ENCODE results near the gene MCRIP2.
A peak's percentile ranks its signal among the peaks of the same experiment; 100 is the strongest.

The MCRIP2 gene

DNA sequence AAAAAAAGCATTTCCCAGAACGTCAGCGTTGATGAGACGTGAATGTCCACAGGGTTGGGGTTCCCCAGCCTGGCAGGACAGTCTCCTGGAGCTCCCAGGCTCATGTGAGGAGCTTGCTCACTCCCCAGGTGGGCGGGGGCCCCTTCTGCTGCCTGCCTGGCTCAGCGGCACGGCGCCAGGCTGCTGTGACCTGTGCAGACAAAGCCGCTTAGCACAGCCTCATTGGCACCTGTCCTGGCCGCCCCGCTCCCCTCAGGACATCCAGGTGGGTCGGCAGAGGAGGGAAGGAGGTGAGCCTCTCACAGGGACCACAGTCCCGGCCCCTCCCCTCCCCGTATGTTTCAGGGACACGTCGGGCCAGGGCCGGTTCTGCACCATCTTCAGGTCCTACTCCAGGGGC lies 23.8 kb upstream of the MCRIP2 start:
- DNase-seq = no peak

DNA sequence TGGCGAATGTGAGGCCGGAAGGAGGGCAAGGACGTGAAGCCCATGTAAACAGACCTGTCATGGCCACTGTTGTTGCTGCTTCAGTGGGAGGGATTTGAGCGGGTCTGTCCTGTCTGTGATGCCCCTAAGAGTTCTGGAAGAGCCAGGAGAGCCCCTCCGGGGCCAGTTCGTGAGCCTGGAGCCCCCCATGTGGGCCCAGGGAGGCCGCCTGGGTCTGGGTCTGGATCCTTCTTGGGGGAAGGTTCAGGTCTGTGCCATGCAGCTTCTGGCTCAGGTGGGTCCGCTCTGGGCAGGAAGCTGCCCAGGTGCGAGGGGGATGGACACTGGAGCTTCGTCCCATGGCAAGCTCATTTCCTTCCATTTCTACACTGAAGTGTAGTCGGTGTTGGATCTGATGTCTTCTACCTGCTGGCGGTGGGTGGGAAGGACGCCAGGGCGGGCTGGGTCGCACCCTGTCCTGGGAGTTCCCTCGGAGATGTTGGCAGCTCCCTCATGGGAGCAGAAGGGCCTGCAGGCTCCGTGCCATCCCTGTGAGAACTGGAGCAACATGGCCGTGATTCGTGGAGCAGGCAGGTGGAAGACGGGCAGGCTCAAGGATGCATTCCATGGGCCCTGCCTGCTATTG lies 22.0 kb upstream of the MCRIP2 start:
- no peak for DNase-seq

DNA sequence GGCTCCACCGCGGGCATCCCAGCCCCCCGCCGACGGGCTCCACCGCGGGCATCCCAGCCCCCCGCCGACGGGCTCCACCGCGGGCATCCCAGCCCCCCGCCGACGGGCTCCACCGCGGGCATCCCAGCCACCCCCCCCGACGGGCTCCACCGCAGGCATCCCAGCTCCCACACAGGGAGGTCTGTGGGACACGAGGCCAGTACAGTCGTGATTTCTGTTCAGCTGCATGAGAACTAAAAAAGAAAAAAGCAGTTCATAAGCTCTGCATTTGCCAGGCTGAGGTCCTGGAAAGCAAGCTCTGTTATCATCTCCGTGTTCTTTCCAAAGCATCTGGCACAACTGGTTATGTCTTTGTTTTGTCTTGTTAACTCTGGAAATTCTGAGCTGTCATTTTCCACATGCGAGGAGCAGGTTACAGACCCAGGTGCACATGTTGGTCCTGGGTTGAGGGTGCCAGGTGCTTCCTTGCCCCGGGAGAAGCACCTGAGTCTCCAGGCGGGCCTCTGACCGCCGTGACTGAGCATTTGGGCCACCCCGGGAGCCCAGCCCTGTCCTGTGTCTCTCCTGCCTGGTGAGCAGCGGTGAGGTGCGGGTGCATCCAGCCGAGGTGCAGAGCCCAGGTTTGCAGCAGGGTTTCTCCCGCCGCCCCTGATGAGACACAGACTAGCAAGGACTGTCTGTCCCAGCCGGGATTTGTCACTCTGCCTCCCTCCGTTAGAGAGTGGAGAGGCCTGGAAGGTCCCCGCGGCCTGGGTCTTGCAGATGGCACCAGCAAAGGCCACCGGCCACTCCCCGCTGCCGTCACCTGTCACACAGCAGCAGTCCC lies 20.7 kb upstream of the MCRIP2 start:
- no peak for DNase-seq

DNA sequence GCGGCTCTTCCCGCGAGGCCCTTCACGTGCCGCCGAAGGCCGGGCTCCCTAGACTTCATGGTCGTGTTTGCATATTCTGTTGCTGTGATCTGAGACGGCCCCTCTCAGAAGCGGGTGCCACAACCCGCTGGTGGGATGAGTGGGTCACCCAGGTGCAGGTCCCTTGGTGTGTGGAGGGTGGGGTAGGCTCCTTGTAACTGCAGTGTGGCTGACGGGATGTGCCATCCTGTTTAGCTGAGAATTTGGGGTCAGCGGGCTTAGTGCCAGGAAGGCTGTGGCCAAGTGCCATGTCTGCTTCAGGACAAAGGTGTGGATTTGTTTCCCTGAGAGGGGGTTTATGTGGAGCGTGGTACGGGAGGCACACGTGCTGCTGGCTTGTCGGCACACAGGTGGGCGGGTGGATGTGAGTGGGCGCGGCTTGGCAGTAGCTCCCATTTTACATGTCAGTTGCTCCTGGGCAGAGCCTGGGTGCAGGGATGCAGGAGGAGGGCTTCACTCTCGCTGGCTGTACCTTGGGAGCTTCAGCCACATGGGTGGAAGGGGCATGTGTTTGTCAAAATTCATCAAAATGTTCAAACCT lies 20.0 kb upstream of the MCRIP2 start:
- DNase-seq = peak; percentile 45

DNA sequence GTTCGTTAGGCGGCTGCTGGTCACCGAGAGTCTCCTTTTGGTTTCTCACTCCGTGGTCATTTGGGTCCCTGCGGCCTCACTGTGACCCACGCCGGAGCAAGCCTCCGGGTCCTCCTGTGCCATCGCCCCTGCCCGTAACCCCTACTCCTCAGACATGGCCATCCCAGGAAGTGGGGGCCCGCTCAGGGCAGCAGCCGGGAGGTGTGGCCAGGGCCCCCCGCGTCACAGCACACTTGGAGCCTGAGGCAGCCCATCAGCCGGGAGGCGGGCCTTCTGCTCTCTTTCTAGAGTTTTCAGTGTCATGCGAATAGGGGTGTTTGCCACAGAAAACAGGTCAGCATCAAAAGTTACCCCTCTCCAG lies 18.7 kb upstream of the MCRIP2 start:
- no peak for DNase-seq

DNA sequence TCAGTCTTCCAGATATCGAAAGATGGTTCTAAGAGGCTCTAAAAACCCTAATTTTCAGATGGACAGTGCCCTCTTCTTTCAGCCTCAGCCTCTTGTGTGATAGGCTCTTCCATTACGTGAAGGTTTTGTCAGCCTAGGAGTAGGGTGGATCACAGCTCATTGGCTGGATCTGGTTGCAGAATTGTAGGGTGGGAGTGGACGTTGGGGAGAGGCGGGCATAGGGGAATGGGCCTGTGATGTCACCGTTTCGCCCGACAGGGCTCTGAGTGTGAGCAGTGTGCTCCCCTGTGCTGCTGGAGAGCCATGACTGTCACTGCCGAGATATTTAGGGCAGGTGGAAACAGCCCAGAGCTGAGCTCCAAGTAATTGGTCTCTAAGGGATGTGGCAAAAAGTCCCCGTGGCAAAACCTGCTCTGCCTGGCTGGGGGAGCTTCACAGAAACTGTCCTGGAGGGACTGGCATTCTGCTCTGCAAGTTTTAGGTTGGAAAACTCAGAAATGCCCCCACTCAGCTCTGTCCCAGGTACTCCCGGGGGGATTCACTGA lies 17.0 kb upstream of the MCRIP2 start:
- no peak for DNase-seq

DNA sequence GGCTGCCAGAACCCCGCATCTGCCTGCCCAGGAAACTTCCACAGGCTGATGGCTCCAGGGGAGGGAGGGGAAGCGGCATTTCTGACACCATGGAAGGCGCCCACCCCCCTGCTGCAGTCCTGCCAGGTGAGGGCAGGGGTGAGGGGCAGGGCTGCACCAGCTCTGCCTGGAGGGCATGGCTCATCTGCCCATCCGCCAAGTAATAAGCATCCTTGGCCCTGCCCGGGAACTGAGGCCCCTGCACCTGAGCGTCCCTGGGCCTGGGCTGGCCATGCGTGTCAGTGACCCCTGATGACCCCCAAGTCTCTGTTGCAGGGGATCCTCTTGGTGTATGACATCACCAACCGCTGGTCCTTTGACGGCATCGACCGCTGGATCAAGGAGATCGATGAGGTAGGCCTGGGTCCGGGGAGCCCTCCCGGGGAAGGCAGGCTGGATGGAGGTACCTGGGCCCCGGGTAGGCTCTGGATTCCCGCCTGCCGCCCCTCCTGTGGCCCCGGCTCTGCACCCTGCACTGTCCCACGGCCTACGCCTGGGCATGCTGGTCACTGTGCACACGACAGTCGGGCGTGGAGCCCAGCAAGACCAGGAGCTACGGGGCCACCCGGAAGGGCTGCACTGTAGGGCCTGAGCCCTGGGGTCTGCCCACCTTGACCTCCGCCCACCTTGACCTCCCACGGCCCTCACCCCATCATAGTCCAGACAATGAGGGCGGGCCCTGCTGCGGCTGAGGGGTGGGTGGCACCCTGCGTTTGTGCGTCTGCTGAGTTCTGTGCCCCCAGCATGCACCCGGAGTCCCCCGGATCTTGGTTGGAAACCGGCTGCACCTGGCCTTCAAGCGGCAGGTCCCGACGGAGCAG lies 16.3 kb upstream of the MCRIP2 start:
- no peak for DNase-seq

DNA sequence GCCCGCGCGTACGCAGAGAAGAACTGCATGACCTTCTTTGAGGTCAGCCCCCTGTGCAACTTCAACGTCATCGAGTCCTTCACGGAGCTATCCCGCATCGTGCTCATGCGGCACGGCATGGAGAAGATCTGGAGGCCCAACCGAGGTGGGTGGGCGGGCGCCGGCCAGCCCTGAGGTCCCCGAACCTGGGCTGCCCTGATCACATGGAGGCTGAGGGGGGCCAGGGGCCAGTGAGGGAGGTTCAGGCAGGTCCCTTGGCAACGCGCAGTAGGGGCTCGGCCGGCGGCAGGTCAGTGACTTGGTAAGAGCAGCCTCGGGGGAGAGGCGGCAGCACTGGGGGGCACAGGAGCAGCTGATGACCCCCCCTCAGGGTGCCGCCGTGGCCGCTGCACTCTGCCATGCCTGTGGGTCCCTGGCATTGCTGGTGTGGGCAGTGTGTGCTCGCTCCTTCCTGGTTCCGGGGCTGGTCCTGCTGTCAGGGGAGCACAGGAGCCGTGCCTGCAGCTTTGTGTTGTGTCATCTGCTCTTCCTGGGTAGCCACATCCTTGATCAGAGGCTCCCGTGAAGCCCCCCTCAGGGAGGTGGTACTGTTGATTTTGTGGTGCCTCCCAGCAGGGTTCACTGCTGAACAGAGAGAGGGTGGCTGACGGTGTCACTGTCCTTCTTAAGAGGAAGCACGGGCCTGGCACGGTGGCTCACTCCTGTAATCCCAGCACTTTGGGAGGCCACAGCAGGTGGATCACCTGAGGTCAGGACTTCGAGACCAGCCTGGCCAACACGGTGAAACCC lies 15.5 kb upstream of the MCRIP2 start:
- no peak for DNase-seq

DNA sequence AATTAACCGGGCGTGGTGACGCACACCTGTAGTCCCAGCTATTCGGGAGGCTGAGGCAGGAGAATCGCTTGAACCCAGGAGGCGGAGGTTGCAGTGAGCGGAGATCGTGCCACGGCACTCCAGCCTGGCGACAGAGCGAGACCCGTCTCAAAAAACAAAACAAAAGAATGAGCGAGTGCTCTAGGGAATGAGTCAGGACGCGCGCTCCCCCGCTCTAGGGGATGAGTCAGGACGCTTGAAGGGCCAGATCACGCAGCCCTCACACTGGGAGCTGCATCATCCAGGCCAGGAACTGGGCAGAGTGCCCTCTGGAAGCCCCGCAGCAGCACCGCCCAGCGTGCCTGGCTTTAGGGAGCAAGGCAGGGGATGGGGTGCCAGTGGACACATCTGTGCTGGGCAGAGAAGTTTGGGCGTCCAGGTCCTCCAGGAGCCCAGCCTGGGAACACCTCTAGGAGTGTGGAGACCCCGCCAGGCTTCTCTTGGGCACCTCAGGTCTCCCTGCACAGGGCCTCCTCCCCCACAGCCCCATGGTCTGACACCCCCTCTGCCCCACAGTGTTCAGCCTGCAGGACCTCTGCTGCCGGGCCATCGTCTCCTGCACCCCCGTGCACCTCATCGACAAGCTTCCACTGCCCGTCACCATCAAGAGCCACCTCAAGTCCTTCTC lies 14.7 kb upstream of the MCRIP2 start:
- DNase-seq = no peak

DNA sequence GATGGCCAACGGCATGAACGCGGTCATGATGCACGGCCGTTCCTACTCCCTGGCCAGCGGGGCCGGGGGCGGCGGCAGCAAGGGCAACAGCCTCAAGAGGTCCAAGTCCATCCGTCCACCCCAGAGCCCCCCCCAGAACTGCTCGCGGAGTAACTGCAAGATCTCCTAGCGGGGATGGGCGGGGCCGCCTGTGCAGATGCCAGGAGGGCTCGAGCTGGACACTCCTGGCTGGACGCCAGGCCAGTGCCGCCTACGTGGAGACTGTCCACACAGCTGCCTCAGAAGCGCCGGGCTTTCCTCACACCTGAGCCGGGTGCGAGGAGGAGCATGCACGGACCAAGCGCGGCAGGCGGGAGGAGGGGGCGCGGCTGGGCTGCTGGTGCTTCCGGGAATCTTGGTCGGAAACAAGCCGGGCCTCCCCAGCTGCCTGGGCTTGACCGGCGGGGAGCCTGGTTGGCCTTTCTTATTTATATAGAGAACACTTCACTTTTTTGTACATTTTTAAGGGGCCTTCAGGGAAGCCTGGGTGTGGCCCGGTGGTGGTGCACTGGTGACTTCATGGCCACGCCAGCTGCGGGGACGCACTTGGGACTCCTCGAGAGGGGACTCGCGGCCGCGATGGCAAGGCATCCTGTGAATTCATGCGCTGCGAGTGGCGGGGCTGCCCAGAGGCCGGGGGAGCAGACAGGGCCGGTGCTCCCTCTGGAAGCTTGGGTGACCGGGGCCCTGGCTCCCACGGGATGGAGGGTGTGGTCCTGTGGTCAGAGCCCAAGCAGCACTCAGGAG lies 14.0 kb upstream of the MCRIP2 start:
- DNase-seq = no peak

DNA sequence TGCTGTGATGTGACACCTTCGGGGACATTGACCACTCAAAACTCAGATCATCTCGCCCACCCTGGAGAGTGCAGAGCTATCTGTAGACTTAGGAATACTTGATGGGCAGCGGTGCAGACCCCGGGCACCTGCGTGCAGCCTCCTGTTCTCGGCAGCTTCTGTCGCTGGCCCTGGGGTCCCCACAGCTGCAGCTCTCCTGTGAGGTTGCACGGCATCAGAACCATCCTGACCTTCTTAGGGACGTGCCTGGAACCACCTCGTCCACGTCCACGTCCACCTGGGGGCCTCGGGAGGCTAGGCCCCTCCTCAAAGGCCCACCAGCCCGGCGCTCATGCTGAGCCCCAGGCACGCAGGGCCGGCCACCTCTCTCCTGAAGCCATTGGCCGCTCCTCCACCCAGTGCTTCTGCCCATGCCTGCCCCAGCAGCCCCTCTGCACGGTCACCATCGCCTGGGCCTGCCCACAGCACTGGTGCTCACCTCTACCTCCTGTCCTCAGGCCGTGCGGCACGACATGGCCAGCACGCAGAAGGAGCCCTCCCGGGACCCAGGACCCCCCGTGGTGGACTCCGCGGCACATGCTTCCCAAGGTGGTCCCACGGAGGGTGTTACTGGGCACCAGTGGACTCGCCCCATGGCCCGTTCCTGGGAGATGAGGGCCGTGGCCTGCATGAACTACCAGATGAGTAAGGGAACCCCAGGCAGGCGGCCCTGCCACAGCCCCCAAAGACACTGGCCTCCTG lies 13.1 kb upstream of the MCRIP2 start:
- DNase-seq = no peak

DNA sequence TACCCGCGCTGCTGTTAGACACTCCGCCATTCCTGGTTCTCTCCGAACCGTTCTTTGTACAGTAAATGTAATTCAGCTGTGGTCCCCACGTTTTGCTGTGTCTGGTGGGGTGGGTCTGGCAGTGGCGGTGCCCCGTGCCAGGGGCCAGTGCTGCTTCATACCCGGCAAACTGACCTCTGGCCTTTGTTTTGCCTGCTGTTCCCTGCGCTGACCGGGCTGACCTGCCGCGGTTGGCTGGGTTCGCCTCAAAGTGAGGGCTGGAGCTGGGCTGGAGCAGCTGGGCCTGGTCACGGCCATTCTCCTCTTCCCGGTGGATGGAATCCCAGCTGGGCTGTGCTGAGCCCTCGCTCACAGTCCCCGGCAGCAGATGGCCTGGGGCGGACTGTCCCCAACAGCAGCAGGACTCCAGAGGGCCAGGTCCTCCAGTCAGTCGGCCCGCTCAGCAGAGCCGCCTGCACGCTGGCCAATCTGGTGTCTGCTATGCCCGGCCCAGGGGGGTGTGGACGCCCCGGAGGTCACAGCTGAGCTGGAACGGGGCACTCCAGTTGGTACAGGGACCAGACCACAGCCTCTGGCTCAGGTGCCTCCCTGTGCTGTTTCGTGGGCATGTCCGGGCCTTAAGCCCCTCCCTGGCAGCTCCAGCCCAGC lies 12.3 kb upstream of the MCRIP2 start:
- DNase-seq = no peak

DNA sequence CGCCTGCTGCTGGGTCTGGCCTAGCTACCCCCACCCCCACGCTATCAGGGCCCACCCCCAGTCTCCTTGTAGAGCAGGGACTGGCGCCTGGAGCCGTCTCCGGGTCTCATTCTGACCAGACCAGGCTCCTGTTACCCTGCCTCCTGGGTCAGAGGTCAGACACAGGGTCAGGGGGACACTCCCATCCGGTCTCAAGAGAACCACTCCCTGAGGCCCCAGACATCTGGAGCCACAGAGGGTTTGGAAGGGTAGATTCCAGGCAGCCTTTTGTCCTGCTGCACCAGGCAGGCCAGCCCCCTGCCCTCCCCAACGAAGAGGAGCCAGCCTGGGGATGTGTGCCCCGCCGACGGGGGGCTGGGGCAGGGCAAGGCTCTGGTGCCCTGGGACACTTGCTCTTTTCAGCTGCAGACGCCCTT lies 11.8 kb upstream of the MCRIP2 start:
- no peak for DNase-seq

DNA sequence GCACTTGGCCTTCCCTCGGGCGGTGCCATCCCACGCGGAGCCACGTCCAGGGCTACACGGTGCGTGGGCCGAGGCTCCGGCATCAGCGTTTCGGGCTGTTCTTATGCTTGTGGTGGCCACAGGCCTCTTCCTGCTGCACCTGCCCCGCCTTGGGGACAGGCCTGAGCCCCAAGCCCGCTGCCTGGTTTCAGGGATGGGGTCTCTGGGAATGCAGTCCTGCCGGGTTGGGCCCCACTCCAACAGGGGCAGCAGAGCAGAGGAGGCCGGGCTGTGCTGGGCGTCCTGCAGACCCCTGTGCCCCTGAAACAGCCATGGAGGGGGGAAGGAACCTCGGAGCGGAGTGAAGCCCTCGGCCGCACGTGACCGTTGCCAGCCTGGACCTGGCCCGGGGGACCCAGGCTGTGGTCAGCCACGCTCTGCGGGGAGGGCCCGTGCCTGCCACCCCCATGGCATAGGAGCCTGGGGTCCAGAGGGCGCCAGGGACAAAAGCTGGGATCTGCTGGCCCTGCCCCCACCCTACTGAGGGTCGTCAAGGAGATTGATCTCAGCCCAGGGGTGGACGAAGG lies 11.3 kb upstream of the MCRIP2 start:
- DNase-seq = no peak

DNA sequence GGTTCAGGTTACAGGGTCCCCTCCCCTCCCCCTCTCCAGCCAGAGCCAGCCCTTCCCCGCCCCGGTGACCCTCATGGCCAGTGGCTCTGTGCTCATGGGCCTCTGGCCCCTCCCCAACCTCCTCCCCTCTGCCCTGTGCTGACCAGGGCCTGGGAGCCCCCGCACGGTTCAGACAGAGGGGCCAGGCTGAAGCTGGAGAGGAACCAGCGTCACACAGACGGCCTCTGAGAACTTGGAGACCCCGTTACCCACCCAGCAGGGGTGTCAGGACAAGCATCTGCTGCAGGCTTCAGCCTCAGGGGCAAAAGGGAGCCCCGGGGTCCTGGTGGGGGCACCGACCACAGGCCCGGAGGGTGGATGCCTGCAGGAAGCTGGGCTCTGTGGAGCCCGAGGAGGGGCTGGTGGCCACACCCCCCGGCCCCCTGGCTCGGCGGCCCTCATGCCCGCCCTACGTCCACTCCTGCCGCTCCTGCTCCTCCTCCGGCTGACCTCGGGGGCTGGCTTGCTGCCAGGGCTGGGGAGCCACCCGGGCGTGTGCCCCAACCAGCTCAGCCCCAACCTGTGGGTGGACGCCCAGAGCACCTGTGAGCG lies 10.7 kb upstream of the MCRIP2 start, which contains the start of gene WFIKKN1:
Gene WFIKKN1, plus strand, starts transcription at position 171 of the 591 bp plus-strand sequence. Its CDS starts 269 bp downstream, at position 440.
- DNase-seq = no peak

DNA sequence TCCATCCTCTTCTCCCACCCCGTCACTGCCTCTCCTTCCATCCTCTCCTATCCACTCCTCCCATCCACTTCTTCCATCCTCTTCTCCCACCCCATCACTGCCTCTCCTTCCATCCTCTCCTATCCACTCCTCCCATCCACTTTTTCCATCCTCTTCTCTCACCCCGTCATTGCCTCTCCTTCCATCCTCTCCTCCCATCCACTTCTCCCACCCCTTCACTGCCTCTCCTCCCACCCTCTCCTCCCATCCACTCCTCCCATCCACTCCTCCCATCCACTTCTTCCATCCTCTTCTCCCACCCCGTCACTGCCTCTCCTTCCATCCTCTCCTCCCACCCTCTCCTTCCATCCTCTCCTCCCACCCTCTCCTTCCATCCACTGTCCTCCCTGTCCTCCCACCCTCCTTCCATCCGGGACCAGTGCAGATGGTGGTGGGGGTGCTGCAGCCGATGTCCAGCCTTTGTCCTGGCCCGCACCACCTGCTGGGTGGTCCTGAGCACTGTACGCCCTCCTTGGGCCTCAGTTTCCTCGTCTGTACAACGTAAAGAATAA lies 9.7 kb upstream of the MCRIP2 start:
- no peak for DNase-seq

DNA sequence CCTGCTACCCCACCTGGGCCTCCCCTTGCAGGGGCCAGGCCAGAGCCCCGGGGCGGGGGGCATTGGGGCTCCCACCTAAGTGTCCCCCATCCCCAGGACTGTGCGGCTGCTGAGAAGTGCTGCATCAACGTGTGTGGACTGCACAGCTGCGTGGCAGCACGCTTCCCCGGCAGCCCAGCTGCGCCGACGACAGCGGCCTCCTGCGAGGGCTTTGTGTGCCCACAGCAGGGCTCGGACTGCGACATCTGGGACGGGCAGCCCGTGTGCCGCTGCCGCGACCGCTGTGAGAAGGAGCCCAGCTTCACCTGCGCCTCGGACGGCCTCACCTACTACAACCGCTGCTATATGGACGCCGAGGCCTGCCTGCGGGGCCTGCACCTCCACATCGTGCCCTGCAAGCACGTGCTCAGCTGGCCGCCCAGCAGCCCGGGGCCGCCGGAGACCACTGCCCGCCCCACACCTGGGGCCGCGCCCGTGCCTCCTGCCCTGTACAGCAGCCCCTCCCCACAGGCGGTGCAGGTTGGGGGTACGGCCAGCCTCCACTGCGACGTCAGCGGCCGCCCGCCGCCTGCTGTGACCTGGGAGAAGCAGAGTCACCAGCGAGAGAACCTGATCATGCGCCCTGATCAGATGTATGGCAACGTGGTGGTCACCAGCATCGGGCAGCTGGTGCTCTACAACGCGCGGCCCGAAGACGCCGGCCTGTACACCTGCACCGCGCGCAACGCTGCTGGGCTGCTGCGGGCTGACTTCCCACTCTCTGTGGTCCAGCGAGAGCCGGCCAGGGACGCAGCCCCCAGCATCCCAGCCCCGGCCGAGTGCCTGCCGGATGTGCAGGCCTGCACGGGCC lies 8.9 kb upstream of the MCRIP2 start:
- no peak for DNase-seq
